Panc1 (cell line): ENCODE measurements around the gene PXN.

Experiments
- CTCF ChIP-seq: fragments of 450-650 bp; IDR thresholded peaks from 2 replicates; pipeline ENCODE4 v1.5.1; 2017; ENCODE audit warnings: mild to moderate bottlenecking
- POLR2AphosphoS5 ChIP-seq: IDR thresholded peaks from 2 replicates; pipeline ENCODE4 v1.6.1; 2012; ENCODE audit warnings: mild to moderate bottlenecking, low read depth, low read length, moderate library complexity
- REST ChIP-seq, 2 experiments: IDR thresholded peaks; 2 replicates each; pipeline ENCODE4 v1.6.1; 2011 to 2012; ENCODE audit warnings: low read depth in 2 of 2, control low read depth in 1 of 2, low read length in 1 of 2, mild to moderate bottlenecking in 1 of 2, moderate library complexity in 1 of 2; ENCODE audit not compliant: insufficient read depth in 1 of 2
- SIN3A ChIP-seq: IDR thresholded peaks from 2 replicates; pipeline ENCODE4 v1.6.1; 2012; ENCODE audit warnings: low read depth, mild to moderate bottlenecking, low read length, moderate library complexity, borderline replicate concordance; ENCODE audit not compliant: insufficient read depth

GRCh38 chr12:120284381-120284780 is 18.9 kb upstream of the PXN start:
- no peak for TF ChIP-seq POLR2AphosphoS5
- TF ChIP-seq CTCF = no peak
- TF ChIP-seq REST (IDR thresholded peaks at IDR 0.05; ENCODE audit: insufficient read depth in 1 of 2, low read depth in 2 of 2, low read length in 1 of 2) = no peak
- TF ChIP-seq SIN3A = no peak
